Measurements from ENCODE around the gene C14orf119. TPM values are rescaled to one million over a fixed set of nuclear protein-coding genes. Genes with fewer than 3 reads are reported as not detected.

Gene C14orf119
- total and polyA plus RNA-seq, 9 of the 15 experiments (the other 6 are each of a cell fraction or from before 2014, with no cell fraction given), result 36.7 to 251 (median 51.8) TPM

GRCh38 chr14:23095196-23096108 lies at the start of gene C14orf119 (continued):
- TF ChIP-seq PTTG1 (tag; IDR thresholded peaks at IDR 0.05; ENCODE audit: low read depth) (no peak), RBM39 (optimal IDR thresholded peaks at IDR 0.05; ENCODE audit: low read depth, low read length) (no peak), ETV6 (IDR thresholded peaks at IDR 0.05; ENCODE audit: borderline replicate concordance in 1 of 2, low read depth in 2 of 2, low read length in 1 of 2) (no peak), ETV6 (CRISPR knock-in tag; IDR thresholded peaks at IDR 0.05; ENCODE audit: borderline replicate concordance) (no peak), CBFA2T3 (IDR thresholded peaks at IDR 0.05) (no peak), TCF7L2 (IDR thresholded peaks at IDR 0.05; ENCODE audit: low read depth, low read length) (no peak), ZNF184 (CRISPR knock-in tag; IDR thresholded peaks at IDR 0.05) (no peak), GATAD2A (IDR thresholded peaks at IDR 0.05) (0 out of 2 replicates have a peak, but pooled peaks have one; percentile 57), CCAR2 (IDR thresholded peaks at IDR 0.05; ENCODE audit: low read depth, low read length) (no peak), ZNF140 (CRISPR knock-in tag; IDR thresholded peaks at IDR 0.05) (no peak), ATF1 (CRISPR knock-in tag; IDR thresholded peaks at IDR 0.05) (no peak), ATF1 (tag; IDR thresholded peaks at IDR 0.05) (peak; percentile 89), ARID2 (IDR thresholded peaks at IDR 0.05) (no peak), ZBTB43 (CRISPR knock-in tag; IDR thresholded peaks at IDR 0.05) (no peak), MCM5 (IDR thresholded peaks at IDR 0.05; ENCODE audit: low read depth) (no peak), PCBP1 (IDR thresholded peaks at IDR 0.05; ENCODE audit: low read depth, low read length, poor library complexity, severe bottlenecking) (no peak), DEAF1 (CRISPR knock-in tag; IDR thresholded peaks at IDR 0.05) (peak; percentile 86), BACH1 (tag; IDR thresholded peaks at IDR 0.05) (no peak), HMG20A (CRISPR knock-in tag; conservative IDR thresholded peaks at IDR 0.05) (no peak), ZNF23 (CRISPR knock-in tag; IDR thresholded peaks at IDR 0.05) (no peak), ARHGAP35 (IDR thresholded peaks at IDR 0.05; ENCODE audit: partially characterized antibody) (no peak), KDM2B (CRISPR knock-in tag; IDR thresholded peaks at IDR 0.05) (no peak), ZSCAN32 (CRISPR knock-in tag; IDR thresholded peaks at IDR 0.05) (no peak), ZNF583 (CRISPR knock-in tag; IDR thresholded peaks at IDR 0.05) (no peak), ADNP (tag; IDR thresholded peaks at IDR 0.05) (no peak), ZNF197 (CRISPR knock-in tag; IDR thresholded peaks at IDR 0.05; ENCODE audit: low read depth) (no peak), CBX3 (IDR thresholded peaks at IDR 0.05; ENCODE audit: borderline replicate concordance in 1 of 2, low read length in 2 of 2) (no peak)

Data from K562 (cell line).